Hepatic stellate cell (primary cell): ENCODE data around the gene C12orf42.

ENCODE experiments used
- DNase-seq: peaks from one replicate; pipeline ENCODE4 v3.0.0; 2011; ENCODE audit warnings: low spot score

C12orf42 gene

DNA sequence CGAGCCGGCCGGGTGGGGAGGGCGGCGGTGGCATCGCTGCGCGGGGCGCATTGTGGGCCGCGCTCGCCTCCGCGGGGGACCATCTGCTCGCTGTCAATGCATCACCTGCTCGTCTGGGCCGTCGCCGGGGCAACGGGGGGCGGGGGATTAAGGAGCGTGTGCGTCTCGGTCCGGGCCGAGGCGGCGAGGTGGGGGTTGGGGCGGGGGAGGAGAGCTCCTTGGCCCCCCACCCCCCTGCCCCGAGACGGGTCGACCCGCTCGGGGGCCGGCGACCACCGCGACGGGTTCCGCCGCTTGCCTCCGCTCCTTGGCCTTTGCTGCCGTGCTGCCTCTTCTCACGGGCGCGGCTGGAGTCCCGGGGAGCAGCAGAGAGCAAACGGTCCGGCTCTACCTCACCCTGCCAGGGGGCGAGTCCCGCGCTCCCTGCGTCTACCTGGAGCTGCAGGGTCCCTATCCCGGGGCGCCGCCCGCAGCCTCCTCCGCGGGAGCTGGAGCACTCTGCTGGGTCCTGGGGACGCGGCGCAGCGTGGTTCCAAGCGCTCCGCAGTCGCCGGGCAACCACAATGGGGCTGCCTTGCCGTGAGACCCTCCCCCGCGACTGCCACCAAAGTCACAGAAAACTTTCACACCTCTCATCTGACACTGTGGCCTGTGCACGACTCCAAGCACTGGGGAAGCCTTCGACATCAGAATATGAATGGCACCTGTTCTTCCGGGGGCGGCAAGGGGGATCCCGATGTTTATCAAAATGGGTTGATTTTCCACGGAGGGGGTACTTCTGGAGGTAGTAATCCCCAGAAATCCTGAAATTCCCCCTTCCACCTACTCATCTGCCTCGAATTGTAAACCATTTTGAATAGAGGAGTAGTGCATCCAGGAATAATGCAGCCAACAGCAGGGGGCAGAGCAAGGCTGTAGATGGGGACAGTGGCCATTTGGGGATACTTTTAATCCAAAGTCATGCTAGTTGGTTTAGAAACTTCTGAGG is at the start of gene C12orf42:
TSS of gene C12orf42 (minus strand) at position 500 of the 988 bp plus-strand sequence. CDS start 17,542 bp downstream, outside the sequence.
- peak; percentile 26 for DNase-seq

DNA sequence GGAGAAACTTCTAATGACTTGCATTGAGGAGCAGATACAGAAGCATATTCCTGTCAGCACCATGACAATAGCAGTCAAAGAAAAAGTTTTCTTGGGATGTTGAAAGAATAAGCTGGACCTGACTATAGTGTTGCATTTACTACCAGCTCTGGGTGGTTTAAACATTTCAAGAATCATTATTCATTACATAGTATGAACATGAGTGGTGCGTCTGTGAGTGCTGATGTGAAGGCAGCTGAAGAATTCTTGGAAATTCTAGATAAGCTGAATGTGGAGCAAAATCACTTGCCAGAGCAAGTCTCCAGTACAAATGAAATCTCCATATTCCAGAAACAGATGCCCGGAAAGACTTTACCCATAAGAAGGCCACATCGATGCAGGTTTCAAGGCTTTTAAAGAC is 46.3 kb upstream of the C12orf42 start:
- DNase-seq = no peak

DNA sequence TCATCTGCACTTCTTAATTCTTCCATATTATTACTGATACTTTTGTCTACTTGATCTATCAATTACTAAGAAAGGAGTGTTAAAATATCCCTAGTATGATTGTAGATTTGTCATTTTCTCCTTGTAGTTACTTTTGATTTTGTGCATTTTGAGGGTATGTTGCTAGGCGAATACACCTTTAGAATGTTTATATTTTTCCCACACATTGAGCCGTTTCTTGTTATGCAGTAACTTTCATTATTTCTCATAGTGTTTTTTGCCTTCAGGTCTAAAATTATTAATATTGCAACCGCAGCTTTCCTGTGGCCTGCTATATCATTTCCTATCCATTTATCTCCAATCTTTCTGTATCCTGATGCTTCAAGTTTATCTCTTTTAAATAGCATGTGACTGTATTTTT is 44.6 kb upstream of the C12orf42 start:
- DNase-seq = no peak

DNA sequence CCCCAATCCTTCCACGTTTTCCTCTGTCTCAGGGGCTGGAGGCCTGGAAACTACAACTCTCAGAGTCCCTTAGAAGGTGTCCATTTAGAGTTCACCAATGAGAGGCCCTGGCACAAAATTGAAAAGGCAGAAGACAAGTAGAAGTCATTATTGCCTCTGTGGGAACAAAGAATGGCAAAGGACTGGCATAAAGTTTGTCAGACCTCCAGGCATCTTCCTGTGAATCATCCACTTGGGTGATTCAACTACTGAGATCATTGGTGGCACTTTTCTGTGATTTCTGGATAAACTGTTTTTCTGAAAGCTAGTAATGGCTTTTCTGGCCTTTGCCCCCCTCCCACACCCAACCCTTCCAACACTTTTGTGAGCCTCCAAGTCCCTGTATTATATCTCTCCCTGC is 42.6 kb upstream of the C12orf42 start:
- DNase-seq = no peak

DNA sequence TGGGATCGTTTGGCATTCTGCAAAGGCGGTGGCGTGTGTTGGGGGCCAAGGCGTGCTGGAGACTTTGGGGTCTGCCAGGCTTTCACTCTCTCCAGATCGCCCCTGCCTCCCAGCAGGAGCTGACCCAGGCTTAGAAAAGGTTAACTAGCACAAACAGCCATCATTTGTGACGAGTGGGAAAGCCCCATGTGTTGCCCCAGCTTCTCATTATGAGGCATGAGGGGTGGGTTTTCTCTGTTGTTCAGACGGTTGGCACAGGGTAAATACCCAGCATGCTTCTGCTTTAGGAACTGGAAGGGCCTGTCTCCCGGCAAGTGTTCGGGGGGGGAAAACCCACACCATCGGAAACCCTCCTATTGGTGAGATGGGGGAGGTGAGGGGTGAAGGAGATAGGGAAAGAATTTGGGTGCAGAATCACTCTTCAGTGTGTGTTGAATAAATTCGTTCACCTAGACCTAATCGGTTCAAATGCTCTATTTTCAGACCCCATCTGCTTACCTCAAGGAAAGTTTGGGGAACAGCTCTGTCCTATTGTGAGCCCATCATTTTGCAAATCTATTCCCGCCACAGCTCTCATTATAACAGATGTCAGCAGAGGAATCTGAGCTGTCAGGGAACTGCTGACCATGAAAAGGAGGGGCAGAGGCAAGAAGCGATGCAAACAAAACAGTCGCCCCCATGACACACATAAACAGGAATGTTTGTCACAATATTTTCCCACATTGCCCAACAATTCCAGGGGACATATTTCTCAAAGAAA is 34.7 kb upstream of the C12orf42 start:
- no peak for DNase-seq

DNA sequence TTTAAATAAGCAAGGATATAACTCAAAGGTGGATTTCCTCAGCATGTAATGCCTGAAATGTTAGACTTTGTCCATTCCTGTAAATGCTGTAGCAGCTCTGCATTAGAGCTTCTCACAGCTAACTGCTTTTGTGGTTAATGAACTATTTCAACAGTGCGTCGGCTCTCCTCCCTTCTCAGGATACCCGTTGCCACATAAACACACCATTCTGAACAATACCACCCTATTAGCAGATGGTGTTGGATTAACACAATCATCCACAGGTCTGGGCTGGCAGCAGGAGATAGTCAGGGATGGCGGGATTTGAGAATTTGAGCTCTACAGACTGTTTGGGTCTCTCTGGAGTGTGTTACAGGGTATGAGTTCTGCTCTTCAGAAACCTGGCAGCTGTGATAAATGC is 33.5 kb upstream of the C12orf42 start:
- no peak for DNase-seq

DNA sequence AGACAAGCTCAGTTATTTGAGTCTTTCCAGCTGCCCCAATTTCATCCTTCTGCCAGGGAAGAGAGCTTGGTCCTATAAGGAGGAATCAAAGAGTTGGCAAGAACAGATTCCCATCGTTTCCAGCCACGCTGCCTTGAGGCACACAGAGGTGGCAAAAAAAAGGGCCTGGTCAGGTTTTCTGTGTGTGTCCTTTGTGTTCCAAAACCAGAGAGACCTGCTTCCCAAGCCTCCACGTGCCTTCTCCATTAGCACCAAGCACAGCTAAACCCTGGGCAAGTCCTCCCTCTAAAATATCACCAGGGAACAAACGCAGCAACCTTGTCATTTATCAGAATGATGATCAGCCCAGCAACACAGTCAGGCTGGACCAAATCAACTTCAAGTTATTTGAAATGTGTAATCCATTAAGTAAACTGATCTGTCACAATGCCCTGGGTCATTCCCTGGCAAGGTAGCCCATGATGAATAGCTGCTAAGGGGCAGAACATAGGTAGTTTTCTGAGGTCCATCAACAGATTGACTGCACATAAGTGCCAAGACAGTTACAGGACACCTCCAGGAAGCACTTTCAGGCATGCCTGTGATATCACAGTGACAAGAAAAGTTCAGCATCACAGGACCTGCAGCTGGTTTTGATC is 28.6 kb upstream of the C12orf42 start:
- DNase-seq = no peak

DNA sequence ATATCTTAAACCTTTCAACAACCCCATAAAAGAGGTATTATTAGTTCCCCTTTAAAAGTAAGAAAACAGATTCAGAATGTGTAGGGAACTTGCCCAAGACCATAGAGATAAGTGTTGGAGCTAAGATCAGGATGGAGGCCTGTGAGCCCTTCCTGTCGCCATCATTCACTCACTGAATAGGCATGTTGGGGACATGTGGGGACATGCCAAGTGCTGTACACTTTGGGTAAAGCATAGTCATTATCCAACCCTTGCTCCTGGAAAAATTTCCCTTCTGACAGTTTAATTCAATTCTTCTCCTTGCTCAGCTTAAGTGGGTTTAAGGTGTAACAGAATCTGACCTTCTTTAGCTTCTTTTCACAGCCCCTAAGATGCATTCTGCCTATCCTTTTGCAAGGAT is 28.0 kb upstream of the C12orf42 start:
- no peak for DNase-seq

DNA sequence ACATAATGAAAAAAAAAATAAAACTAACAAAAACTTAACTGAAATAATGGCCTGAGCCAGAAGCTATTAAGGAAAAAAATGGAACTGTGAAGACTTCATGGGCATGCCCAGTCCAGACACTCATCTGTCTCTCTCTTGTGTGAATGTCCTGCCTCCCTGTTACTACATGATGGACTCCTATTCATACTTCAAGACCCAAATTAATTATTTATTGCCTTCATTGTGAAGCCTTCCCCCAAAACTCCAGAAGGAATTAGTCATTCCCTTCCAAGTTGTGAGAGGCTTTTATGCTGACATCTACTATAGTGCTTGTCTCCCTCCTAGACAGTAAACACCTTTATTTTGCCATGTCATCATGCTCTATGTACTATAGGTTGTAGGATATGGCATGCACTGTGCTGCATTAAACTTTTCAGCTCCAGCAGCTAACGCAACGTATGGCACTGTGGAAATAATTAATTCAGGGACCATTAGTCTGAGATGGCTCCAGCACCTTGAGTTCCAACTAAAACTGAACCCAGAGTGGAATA is 25.0 kb upstream of the C12orf42 start:
- no peak for DNase-seq

DNA sequence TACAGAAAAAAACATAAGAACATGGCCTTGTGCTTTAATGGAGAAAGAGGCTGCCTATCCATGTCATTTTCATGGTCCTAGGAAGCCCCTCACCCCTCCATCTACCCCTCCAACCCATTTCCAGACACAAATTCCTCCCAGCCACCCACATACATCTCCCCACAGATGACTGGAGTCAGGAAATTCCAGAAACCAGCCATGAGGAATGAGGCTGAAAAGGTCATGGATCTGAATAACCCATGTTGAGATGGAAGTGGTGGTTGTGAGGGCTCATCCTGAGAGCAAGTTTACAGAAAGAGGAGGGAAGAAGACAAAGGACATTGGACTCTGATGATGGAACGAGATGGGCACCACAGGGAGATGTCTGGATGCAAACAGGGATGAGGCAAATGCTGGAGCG is 23.9 kb upstream of the C12orf42 start:
- no peak for DNase-seq

DNA sequence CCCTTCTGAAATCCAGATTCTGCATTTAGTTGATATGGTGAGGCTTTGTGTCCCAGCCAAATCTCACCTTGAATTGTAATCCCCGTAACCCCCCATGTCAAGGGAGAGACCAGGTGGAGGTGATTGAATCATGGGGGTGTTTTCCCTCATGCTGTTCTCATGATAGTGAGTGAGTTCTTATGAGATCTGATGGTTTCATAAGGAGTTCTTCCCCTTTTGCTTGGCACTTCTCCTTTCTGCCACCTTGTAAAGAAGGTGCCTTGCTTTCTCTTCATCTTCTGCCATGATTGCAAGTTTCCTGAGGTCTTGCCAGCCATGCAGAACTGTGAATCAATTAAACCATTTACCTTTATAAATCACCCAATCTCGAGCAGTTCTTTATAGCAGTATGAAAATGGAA is 23.1 kb upstream of the C12orf42 start:
- no peak for DNase-seq

DNA sequence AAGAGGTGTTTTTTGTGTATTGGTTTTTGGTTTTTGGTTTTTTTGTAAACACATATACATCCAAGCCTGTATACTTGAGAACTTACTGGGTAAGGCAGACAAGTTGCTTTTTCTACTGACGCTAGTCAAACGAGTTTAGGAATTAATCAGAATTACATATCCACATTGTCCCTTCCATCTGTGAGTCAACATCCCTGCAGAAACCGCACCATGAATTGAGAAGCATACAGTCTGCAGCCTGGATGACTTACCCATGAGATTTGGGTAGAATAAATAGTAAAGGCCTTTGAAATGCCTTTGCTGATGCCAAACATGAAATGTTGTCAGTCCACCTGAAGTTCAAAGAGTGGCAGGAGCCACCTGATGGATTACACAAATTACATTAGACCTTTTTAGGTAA is 21.4 kb upstream of the C12orf42 start:
- no peak for DNase-seq

DNA sequence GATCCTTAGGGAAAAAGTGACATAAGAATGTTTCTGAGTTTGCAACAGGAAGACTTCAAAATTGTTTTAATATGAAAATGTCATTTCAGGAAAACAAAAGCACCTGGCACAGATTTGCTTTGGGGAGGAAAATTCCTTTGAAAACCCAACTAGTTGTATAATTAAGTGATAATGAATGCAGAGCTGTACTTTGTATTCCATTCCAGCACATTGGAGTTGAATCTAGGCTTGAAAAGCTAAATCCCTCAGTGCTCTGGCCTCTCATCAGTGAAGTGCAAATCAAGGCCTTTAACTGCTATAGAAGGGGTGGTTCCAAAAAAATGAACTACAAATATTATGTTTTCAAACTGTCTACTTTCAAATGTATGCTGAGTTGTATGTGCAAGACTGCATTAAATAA is 19.6 kb upstream of the C12orf42 start:
- no peak for DNase-seq

DNA sequence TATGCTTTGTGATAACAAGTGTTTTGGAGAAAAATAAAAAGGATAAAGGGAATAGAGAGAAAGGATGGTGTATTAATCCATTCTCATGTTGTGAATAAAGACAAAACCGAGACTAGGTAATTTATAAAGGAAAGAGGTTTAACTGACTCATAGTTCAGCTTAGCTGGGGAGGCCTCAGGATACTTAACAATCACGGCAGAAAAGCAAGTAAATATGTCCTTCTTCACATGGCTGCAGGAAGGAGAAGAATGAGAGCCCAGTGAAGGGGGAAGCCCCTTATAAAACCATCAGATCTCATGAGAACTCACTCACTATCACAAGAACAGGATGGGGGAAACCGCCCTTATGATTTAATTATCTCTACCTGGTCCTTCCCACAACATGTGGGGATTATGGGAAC is 18.1 kb upstream of the C12orf42 start:
- DNase-seq = no peak

DNA sequence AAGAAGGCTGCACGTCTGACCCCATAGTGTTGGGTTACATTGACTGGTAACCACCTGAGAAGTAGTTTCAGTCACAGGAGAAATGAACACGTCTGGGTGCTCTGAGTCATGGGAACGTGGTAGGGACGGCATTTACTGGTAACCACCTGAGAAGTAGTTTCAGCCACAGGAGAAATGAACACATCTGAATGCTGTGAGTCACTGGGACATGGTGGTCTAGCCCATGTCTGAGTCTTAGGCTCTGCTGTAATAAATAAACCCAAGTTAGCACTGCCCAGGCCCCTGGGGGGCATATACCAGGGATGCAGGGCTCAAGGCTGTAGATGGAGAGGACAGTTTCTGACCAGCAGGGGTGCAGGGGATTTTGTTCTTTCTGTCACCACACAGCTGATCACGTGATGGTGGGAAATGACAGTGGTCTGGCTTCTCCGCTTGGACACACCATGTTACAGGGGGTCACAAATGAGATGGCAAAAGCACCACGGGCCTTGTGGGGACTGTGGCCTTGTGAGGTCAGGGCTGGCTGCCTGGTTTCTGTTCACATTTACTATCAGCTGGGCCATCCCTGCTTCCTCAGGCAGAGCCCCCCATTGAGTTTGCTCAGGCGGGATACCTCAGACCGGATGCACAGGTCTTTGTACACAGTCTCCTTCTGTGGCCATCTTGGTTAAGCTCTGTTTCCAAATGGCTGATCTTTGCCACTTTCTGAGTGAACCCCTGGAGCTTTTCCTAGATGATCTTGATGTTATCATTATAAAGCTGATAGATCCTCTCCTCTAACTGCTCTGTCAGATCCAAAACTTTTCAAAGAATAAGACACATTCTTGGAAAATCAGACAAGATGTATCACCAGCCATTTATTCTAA is 9.8 kb upstream of the C12orf42 start:
- no peak for DNase-seq

DNA sequence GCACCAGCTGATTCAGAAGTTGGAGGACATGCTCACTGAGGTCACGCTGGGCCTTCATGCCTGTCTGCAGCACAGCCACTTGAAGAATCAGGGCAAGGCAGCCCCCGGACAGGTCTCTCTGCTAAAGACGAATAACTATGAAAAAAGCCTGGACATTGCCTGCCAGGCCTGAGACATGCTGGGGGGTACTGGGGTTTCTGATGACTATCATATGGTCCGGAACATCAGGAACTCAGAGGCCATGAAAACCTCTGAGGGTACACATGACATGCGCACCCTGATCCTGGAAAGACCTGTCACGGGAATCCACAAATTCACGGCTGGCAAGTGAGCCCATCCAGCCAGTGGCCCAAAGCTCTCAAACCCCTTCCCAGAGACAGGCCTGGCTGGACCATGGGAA is 8.8 kb upstream of the C12orf42 start:
- DNase-seq = no peak

DNA sequence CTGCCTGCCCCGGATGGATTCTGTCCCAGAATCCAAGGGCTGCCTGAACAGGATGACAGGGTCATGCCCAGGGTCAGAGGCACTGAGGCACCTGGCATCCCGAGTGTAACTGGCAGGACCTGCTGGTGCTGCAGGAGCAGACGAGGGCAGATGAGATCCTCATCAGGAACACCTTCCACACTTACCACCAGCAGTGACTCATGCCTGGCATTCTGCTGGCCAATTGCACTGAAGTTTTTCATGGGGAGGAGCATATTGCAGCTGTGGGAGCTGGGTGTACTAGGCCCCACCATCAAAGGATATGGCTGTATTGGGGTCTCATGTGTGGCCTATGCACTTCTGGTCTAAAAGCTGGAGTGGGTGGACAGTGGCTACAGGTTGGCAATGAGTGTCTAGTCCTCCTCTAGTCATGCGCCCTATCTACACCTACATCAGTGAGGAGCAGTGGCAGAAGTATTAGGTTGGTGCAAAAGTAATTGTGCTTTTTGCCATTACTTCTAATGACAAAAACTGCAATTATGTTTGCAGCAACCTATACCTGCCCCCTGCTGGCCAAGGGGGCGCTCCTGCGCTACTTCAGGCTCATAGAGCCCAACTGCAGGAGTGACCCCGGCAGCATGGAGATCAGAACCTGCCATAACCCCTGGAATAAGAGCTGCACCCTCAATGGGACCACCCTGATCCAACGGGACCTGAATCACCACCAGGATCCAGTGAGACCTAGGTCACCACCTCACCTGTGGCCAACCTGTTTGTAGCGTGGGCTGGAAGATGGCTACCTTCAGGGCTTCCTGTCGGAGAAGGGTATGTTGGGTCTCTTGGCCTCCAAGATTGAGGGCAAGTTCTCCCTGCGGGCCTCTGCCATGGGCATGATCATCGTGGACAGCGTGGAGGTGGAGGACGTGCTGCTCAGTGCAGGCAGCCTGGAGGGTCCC is 8.0 kb upstream of the C12orf42 start:
- no peak for DNase-seq

DNA sequence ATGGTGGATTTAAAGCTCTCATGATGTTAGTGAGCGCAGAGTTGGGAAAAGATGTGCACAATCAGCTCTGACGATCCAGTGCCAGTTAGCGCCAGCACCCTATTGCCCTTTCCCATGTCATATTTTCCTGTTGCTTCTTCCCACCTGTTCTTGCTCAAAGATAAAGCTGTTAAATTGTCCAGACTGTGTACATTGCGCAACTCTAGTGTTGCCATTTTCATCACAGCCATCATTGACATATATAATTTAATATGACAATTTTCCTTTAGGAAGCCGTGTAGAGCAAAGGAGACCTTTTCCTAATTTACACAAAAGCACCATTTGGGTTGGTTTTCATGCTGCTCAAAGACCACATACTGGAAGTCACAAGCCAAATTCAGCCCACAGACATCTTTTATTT is 5.7 kb upstream of the C12orf42 start:
- no peak for DNase-seq

DNA sequence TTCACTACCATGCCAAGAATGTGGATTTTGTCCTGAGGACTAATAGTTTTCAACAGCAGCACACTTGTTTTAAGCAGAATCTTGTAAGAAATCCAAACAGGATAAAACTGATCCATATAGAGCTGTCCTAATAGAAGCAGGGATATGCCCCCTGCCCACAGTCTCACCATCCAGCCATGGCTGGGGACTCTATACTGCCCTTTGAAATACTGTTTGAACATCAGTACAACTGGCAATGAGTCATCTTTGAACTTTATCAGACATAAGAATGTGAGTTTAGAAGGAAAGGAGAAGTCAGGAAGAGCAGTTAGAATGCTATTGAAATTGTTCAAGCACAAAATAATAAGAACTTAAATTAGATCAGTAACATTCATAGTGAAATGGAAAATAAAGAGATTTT is 3.8 kb upstream of the C12orf42 start:
- no peak for DNase-seq

DNA sequence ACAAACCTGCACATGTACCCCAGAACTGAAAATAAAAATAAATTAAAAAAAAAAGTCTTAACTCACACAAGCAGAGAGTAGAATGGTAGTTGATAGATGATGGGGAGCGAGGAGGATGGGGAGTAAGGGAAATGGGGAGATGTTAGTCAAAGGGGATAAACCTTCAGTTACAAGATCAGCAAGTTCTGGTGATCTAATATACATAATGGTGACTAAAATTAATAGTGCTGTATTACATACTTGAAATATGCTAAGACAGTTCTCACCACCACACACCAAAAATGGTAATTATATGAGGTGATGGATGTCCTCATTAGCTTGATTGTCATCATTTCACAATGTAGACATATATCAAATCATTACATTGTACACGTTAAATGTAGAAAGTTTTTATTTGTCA is 3.2 kb upstream of the C12orf42 start:
- DNase-seq = no peak
